HL-60 (cell line): ENCODE results near the gene ABCG2.

Source experiments
- DNase-seq, 2 experiments: peaks; one replicate each; pipeline ENCODE4 v3.0.0-alpha.2; 2010 to 2020; ENCODE audit warnings: low read depth in 1 of 2, low spot score in 1 of 2
- H3K27ac ChIP-seq: fragments of 250-450 bp; sonication (Bioruptor Pico); replicated peaks from 2 replicates; pipeline ENCODE4 v1.5.1; 2020; ENCODE audit warnings: mild to moderate bottlenecking, moderate library complexity
- H3K27me3 ChIP-seq: fragments of 250-450 bp; sonication (Bioruptor Pico); 2 replicates; pipeline ENCODE4 v1.5.1; 2021; ENCODE audit warnings: mild to moderate bottlenecking, moderate library complexity; ENCODE audit not compliant: insufficient read depth, poor library complexity, severe bottlenecking
- H3K4me3 ChIP-seq: replicated peaks from 2 replicates; pipeline ENCODE4 v1.5.1; 2011; ENCODE audit warnings: mild to moderate bottlenecking, control low read depth, low read length; ENCODE audit not compliant: insufficient read depth
- GABPA ChIP-seq: IDR thresholded peaks from 2 replicates; pipeline ENCODE4 v1.6.1; 2012; ENCODE audit warnings: low read depth
- POLR2AphosphoS5 ChIP-seq: IDR thresholded peaks from 2 replicates; pipeline ENCODE4 v1.6.1; 2012; ENCODE audit warnings: low read depth
- SPI1 ChIP-seq: IDR thresholded peaks from 2 replicates; pipeline ENCODE4 v1.6.1; 2012; ENCODE audit warnings: low read depth, mild to moderate bottlenecking, borderline replicate concordance
- TF ChIP-seq, protein P1 (sequence below): IDR thresholded peaks from one replicate; pipeline ENCODE4 v1.5.1; 2011; ENCODE audit warnings: low read length, control low read depth, inconsistent platforms; ENCODE audit not compliant: insufficient read depth
- TF ChIP-seq, protein P2 (sequence below): IDR thresholded peaks from 2 replicates; pipeline ENCODE4 v1.6.1; 2012; ENCODE audit warnings: low read depth; ENCODE audit not compliant: insufficient replicate concordance

The ABCG2 gene

DNA sequence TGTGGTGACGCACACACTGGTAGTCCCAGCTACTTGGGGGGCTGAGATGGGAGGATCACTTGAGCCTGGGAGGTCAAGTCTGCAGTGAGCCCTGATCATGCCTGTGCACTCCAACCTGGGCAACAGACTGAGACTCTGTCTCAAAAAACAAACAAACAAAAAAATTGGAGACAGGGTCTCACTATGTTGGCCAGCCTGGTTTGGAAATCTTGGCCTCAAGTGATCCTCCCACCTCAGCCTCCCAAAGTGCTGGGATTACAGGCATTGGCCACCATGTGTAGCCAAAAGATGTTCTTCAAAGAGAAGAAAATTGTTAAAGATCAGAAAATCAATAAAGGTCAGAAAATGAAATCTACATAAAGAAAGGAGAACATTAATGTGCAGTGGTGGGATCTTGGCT lies 41.7 kb upstream of the ABCG2 start:
- DNase-seq, result no peak
- no peak for TF ChIP-seq GABPA
- no peak for TF ChIP-seq SPI1
- TF ChIP-seq POLR2AphosphoS5, result no peak
- TF ChIP-seq, protein P1, sequence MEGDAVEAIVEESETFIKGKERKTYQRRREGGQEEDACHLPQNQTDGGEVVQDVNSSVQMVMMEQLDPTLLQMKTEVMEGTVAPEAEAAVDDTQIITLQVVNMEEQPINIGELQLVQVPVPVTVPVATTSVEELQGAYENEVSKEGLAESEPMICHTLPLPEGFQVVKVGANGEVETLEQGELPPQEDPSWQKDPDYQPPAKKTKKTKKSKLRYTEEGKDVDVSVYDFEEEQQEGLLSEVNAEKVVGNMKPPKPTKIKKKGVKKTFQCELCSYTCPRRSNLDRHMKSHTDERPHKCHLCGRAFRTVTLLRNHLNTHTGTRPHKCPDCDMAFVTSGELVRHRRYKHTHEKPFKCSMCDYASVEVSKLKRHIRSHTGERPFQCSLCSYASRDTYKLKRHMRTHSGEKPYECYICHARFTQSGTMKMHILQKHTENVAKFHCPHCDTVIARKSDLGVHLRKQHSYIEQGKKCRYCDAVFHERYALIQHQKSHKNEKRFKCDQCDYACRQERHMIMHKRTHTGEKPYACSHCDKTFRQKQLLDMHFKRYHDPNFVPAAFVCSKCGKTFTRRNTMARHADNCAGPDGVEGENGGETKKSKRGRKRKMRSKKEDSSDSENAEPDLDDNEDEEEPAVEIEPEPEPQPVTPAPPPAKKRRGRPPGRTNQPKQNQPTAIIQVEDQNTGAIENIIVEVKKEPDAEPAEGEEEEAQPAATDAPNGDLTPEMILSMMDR, result no peak
- TF ChIP-seq, protein P2, sequence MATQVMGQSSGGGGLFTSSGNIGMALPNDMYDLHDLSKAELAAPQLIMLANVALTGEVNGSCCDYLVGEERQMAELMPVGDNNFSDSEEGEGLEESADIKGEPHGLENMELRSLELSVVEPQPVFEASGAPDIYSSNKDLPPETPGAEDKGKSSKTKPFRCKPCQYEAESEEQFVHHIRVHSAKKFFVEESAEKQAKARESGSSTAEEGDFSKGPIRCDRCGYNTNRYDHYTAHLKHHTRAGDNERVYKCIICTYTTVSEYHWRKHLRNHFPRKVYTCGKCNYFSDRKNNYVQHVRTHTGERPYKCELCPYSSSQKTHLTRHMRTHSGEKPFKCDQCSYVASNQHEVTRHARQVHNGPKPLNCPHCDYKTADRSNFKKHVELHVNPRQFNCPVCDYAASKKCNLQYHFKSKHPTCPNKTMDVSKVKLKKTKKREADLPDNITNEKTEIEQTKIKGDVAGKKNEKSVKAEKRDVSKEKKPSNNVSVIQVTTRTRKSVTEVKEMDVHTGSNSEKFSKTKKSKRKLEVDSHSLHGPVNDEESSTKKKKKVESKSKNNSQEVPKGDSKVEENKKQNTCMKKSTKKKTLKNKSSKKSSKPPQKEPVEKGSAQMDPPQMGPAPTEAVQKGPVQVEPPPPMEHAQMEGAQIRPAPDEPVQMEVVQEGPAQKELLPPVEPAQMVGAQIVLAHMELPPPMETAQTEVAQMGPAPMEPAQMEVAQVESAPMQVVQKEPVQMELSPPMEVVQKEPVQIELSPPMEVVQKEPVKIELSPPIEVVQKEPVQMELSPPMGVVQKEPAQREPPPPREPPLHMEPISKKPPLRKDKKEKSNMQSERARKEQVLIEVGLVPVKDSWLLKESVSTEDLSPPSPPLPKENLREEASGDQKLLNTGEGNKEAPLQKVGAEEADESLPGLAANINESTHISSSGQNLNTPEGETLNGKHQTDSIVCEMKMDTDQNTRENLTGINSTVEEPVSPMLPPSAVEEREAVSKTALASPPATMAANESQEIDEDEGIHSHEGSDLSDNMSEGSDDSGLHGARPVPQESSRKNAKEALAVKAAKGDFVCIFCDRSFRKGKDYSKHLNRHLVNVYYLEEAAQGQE, result no peak
- no peak overlapping the region for H3K4me3 ChIP-seq

DNA sequence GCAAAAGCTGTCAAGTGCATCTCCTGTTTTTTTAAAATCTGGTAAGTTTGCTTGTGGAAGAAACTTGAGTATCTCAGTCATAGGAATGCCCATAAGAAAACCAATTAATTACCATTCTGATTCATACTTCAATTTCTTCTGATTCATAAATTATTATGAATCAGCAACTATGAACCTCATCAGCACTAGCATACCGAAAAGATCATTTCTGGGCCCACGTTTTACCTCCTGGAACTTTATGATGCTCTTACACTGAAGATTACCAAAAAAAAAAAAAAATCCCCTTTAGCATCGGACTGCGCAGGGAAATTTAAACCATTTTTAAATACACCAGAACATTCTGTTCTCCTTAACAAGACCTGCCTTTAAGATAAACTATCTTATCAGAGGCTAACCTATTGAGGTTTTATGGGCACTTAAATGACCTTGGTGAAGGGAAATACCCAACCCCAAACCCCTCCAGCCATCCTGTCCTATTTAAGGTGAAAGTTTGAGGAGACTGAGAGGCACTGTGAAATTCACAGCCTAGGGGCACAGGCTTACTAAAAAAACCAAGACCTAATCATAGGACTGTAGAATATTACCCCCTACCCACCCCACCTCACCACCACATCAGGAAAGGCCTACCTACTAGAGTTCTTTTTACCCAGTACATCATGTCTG lies 38.2 kb upstream of the ABCG2 start:
- Histone ChIP-seq H3K27ac (no peak overlapping the region), H3K27me3 (no peaks in the 10 kb centered on the region), H3K4me3 (no peak overlapping the region)
- DNase-seq, result no peak
- TF ChIP-seq POLR2AphosphoS5 (no peak), SPI1 (no peak), GABPA (no peak)
- TF ChIP-seq, protein P1, result no peak
- TF ChIP-seq, protein P2, result no peak

More for the DNA sequence above, 41.7 kb upstream of the ABCG2 start:
- Histone ChIP-seq H3K27ac (no peak overlapping the region), H3K27me3 (no peaks in the 10 kb centered on the region)

DNA sequence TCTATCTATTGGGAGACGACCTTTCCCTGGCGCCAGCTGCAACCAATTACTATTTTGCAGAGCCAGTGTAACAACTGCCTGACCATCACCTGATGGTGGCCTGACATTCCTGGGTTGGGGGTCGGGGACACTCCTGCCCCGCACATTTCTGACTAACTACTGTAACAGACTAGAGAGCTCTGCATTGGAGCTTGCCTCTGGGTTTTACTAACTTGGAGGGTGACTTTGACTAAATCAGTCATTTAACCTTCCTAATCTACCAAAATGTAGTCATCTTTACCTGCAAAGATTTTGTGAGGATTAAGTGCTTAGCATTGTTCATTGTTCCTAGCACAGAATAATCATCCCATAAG lies 37.5 kb upstream of the ABCG2 start:
- no peak for DNase-seq
- TF ChIP-seq, protein P1, result no peak
- TF ChIP-seq GABPA (no peak), POLR2AphosphoS5 (no peak), SPI1 (no peak)
- TF ChIP-seq, protein P2, result no peak
- Histone ChIP-seq H3K4me3 (no peak overlapping the region), H3K27ac (no peak overlapping the region), H3K27me3 (no peaks in the 10 kb centered on the region)
